Skeletal muscle tissue (tissue), 4 donors: ENCODE data around the gene SIAH3. TPM values are rescaled to one million over a fixed set of nuclear protein-coding genes. Genes with fewer than 3 reads are reported as not detected.

Experiments
- H3K27ac ChIP-seq: one replicate; pipeline ENCODE4 v1.7.0; 2013; ENCODE audit warnings: mild to moderate bottlenecking, low read depth, low read length, inconsistent platforms
- H3K27me3 ChIP-seq, 3 donors: one replicate each; pipeline ENCODE4 v1.7.0; 2013; ENCODE audit warnings: low read length in 3 of 3; ENCODE audit not compliant: control insufficient read depth in 3 of 3, insufficient read depth in 3 of 3
- H3K36me3 ChIP-seq, 3 donors: one replicate each; pipeline ENCODE4 v1.7.0; 2013; ENCODE audit warnings: low read length in 3 of 3; ENCODE audit not compliant: control insufficient read depth in 3 of 3, insufficient read depth in 3 of 3
- H3K4me1 ChIP-seq, 3 donors: one replicate each; pipeline ENCODE4 v1.7.0; 2013; ENCODE audit warnings: low read length in 3 of 3, mild to moderate bottlenecking in 3 of 3; ENCODE audit not compliant: control insufficient read depth in 3 of 3, insufficient read depth in 3 of 3
- H3K4me3 ChIP-seq, 3 donors: one replicate each; pipeline ENCODE4 v1.7.0; 2013; ENCODE audit warnings: low read length in 3 of 3
- H3K9ac ChIP-seq, 3 donors: one replicate each; pipeline ENCODE4 v1.7.0; 2013; ENCODE audit warnings: low read length in 3 of 3, mild to moderate bottlenecking in 3 of 3, moderate library complexity in 2 of 3, low read depth in 1 of 3
- H3K9me3 ChIP-seq, 3 donors: one replicate each; pipeline ENCODE4 v1.7.0; 2013; ENCODE audit warnings: low read length in 3 of 3; ENCODE audit not compliant: control insufficient read depth in 3 of 3
- total RNA-seq: library from RNA; depleted of rRNA; stranded (reverse); fragments of >200 nt; gene quantifications from one replicate; pipeline ENCODE4 v1.2.3, GENCODE V29; 2014
- donor health status: Osteomylitis.

The SIAH3 gene
- total RNA-seq, 1 donor from 2014 or later = under 0.01 TPM

DNA sequence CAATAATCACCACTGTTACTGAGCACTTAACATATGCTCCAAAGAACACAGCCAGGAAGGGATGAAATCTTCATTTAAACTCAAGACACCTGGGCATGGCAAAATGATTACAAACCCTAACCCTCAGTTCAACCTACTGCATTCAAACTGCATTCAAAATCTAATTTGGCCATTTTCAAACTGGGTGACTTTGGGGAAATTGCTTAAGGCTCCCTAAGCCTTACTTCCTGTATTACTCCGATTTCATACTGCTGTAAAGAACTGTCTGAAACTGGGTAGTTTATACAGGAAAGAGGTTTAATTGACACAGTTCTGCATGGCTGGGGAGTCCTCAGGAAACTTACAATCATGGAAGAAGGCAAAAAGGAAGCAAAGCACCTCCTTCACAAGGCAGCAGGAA is 99.0 kb downstream of the SIAH3 start:
- H3K27ac ChIP-seq = no peak overlapping the region
- H3K9ac ChIP-seq = no peak overlapping the region
- H3K36me3 ChIP-seq = no peaks in the 10 kb centered on the region
- H3K4me3 ChIP-seq = no peak overlapping the region
- H3K27me3 ChIP-seq = peaks cover 0 to 4% (median 0%) of the 10 kb centered on the region in 3 donors
- H3K9me3 ChIP-seq = peaks cover 0 to 3% (median 3%) of the 10 kb centered on the region in 3 donors
- no peaks in the 10 kb centered on the region for H3K4me1 ChIP-seq

DNA sequence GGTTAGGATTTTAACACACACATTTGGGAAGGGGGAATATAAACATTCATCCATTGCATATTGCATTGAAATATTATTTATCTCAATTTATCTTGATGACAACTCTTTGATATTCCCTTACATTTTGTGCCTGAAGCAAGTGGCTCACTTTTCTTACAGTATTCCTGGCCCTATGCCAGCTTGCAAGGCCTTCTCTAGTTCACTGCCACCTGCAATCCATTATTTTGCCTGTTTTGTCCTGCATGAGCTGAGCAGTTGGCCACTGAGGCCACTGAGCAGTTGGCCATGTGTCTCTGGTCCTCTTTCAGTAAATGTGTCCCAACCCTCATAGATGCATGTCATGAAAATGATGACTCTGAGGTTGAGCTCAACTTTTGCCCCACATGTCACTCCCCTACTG is 99.7 kb downstream of the SIAH3 start:
- H3K4me1 ChIP-seq = no peaks in the 10 kb centered on the region
- peaks cover 0 to 4% (median 0%) of the 10 kb centered on the region in 3 donors for H3K27me3 ChIP-seq
- no peak overlapping the region for H3K27ac ChIP-seq
- H3K36me3 ChIP-seq = no peaks in the 10 kb centered on the region
- H3K4me3 ChIP-seq = no peak overlapping the region
- H3K9ac ChIP-seq = no peak overlapping the region
- H3K9me3 ChIP-seq = no peaks in the 10 kb centered on the region

DNA sequence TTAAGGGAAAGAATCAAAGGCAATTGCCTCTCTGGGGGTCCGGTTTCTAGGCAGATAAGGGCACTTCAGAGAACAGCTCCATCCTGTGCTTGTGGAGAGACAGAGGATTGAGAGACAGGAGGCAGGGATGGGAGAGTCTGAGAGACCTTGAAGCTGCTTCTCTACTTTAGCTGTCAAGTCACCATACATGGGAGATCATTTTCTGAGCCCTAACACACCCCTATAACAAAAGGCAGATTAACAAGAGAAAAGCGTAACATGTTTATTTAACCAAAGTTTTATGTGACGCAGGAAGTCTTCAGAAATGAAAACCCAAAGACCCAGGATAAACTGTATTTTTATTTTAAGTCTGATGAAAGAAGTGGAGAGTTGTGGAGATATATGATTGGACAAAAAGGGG is 101.0 kb downstream of the SIAH3 start:
- Histone ChIP-seq H3K36me3 (no peaks in the 10 kb centered on the region), H3K9me3 (no peaks in the 10 kb centered on the region), H3K9ac (no peak overlapping the region), H3K4me3 (no peak overlapping the region), H3K27ac (no peak overlapping the region), H3K27me3 (peaks cover 0 to 4% (median 0%) of the 10 kb centered on the region in 3 donors), H3K4me1 (no peaks in the 10 kb centered on the region)

DNA sequence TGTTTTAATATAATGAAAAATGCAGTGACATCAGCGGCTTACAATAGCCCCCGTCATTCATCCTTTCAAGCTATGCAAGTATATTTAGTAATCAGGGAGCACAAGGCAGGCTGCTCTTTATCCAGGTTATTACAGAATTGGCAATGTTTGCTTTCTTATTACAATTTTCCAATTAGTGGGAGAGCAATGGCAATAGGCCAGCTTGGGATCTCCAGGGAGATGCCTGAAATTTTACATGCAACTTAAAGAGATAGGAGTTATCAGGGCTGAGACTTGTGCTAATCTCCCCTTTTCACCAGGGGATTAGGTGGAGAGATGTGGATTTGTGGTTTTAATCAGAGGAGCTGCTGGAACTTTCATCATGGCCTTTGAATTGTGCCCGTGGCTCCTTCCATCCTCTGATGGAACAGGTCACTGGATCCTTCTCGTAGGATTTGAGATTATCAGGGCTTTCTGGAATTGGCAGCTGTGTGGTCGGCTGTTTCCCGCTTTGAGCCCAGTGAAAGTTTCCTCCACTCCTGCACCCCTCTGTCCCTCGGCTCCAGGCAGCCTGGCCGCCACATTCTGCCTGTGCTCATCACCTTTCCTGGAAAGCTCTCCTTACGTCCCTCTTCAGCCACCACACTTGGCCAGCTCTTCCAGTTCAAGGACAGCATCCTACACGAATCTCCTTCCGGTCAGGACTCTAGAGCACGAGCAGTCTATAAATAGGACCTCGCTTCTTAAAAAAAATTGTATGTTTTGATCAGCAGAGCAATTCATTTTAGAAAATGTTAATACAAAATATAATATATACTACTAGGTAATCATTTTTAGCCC is 102.4 kb downstream of the SIAH3 start:
- Histone ChIP-seq H3K4me3 (no peak overlapping the region), H3K4me1 (no peaks in the 10 kb centered on the region), H3K27me3 (peaks cover 0 to 4% (median 0%) of the 10 kb centered on the region in 3 donors), H3K9ac (no peak overlapping the region), H3K27ac (no peak overlapping the region), H3K9me3 (no peaks in the 10 kb centered on the region), H3K36me3 (no peaks in the 10 kb centered on the region)

- Histone ChIP-seq H3K9me3 (no peaks in the 10 kb centered on the region), H3K27ac (no peak overlapping the region), H3K36me3 (no peaks in the 10 kb centered on the region), H3K9ac (no peak overlapping the region), H3K27me3 (peaks cover 0 to 4% (median 2%) of the 10 kb centered on the region in 3 donors), H3K4me1 (no peaks in the 10 kb centered on the region), H3K4me3 (no peak overlapping the region)
Observed at GRCh38 chr13:45747071-45747470, 104.5 kb downstream of the SIAH3 start.

- H3K36me3 ChIP-seq = no peaks in the 10 kb centered on the region
- H3K9ac ChIP-seq = no peak overlapping the region
- no peaks in the 10 kb centered on the region for H3K4me1 ChIP-seq
- H3K9me3 ChIP-seq = no peaks in the 10 kb centered on the region
- H3K27me3 ChIP-seq = peaks cover 0 to 4% (median 2%) of the 10 kb centered on the region in 3 donors
- no peak overlapping the region for H3K27ac ChIP-seq
- no peak overlapping the region for H3K4me3 ChIP-seq
Observed at GRCh38 chr13:45744979-45745378, 106.6 kb downstream of the SIAH3 start.

DNA sequence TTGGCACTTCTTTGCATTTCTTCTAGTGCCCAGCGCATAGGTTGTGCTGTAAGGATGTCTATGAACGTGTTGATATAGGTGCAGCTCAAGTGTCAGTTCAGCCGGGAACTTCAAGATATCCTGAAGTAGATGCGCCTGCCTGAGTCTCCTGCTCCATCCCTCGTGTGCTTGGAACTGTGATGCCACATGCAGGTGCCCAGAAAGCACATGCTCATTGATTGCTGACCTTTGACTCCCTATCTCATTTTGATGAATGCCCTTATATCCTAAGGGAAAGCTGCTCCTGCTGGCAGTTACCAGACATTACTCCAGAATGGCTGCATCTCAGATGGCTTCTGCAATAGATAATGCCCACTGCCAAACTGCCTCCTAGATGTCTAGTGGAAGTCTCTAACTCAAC is 108.6 kb downstream of the SIAH3 start:
- Histone ChIP-seq H3K36me3 (no peaks in the 10 kb centered on the region), H3K9me3 (no peaks in the 10 kb centered on the region)

DNA sequence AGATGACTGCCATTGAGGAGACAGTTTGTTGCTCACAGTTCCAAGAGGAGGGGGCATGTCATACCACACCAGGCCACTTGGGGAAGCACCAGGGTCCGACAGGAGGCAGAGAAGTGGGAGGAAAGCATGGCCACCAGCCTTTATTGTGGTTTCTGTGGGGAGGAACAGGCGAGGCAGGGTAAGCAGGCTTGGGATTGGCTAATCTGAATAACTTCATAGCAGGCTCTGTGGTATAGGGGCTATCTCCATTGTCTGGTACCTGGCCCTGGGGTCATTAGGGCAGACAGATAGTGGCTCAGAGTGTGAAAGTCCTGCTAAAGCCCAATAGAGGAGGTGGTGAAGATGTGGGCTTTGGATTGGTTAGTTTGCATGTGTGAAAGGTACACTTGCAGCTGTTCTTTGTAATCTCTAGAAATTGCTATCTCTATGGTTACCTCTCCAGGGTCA is 114.0 kb downstream of the SIAH3 start:
- no peak overlapping the region for H3K4me3 ChIP-seq
- H3K27ac ChIP-seq = no peak overlapping the region
- H3K9me3 ChIP-seq = no peaks in the 10 kb centered on the region

More for the DNA sequence above, 108.6 kb downstream of the SIAH3 start:
- Histone ChIP-seq H3K27me3 (peaks cover 0 to 2% (median 0%) of the 10 kb centered on the region in 3 donors), H3K27ac (no peak overlapping the region), H3K4me1 (no peaks in the 10 kb centered on the region), H3K4me3 (no peak overlapping the region), H3K9ac (no peak overlapping the region)

DNA sequence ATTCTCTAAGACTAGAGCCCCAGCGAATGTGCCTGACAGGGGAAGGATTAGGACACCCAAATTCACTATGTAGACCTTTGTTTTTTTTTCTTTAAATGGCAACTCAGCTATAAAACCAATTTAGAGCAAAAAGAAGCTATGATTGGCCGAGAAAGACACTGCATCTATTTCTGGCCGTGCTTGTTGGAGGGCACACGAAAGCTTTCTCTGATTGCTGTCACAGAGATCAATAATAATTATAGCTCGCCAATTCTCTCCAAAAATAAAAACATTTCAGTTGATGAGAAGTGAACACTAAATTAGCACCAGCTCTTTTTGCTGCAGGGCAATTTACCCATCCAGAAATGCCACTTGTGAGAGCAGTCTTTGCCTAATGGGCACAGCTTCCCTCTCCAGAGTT is 118.2 kb downstream of the SIAH3 start:
- Histone ChIP-seq H3K27me3 (no peaks in the 10 kb centered on the region), H3K9ac (no peak overlapping the region), H3K36me3 (no peaks in the 10 kb centered on the region), H3K27ac (no peak overlapping the region), H3K4me3 (no peak overlapping the region), H3K4me1 (no peaks in the 10 kb centered on the region), H3K9me3 (no peaks in the 10 kb centered on the region)

More for the DNA sequence above, 114.0 kb downstream of the SIAH3 start:
- H3K9ac ChIP-seq = no peak overlapping the region
- H3K27me3 ChIP-seq = no peaks in the 10 kb centered on the region
- H3K36me3 ChIP-seq = no peaks in the 10 kb centered on the region
- no peaks in the 10 kb centered on the region for H3K4me1 ChIP-seq

DNA sequence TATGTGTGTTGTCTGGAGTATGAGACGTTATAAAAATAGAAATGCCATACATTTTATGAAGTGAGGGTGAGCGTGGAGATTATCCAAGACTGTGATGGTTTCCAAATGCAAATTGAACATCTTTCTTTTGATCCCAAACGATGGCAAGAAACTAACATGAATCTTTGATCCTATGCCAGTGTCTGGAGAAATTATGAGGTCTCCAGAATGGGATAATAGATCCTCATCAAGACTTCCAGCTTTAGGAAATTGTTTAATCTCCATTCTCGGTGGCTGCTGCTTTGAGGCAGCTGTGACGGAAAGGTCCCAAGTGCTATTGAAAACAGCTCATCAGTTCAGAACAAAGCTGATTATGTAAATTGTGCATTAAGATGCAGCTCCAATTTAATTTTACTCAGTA is 118.6 kb downstream of the SIAH3 start:
- H3K4me3 ChIP-seq = no peak overlapping the region
- no peak overlapping the region for H3K27ac ChIP-seq
- H3K27me3 ChIP-seq = no peaks in the 10 kb centered on the region
- no peaks in the 10 kb centered on the region for H3K9me3 ChIP-seq
- no peaks in the 10 kb centered on the region for H3K4me1 ChIP-seq
- no peak overlapping the region for H3K9ac ChIP-seq
- no peaks in the 10 kb centered on the region for H3K36me3 ChIP-seq
